Left cardiac atrium (tissue), 4 donors: ENCODE results near the gene PRKAG3. TPM values are rescaled to one million over a fixed set of nuclear protein-coding genes. Genes with fewer than 3 reads are reported as not detected.

ENCODE experiments used
- ATAC-seq, 2 donors: fragments of 200-7000 bp; cut with Tn5 transposase; one replicate each; pipeline ENCODE4 v1.9.1; 2020; ENCODE audit warnings: mild to moderate bottlenecking in 2 of 2, moderate library complexity in 2 of 2
- DNase-seq: peaks from one replicate; pipeline ENCODE4 v3.0.0-alpha.2; 2020
- intact Hi-C, 2 donors: fragments of 100-400 bp; cut with DNase I; formaldehyde crosslinking; loops; one replicate each; pipeline versions ENCODE4 v1.14.1 to v1.15.1; 2022 to 2023
- total RNA-seq, 2 donors: library from RNA; stranded (reverse); fragmentation: NEBNext Ultra II Directional; extraction: Animal tissue kit (Norgen Biotek cat#: 25700); gene quantifications; one replicate each; pipeline ENCODE4 v1.2.1, GENCODE V29; 2021
- donor health status: DM: no; HTN: yes; CAD: no.
- donor health status: DM: no; HTN: yes; CAD: no; lungs with severe emphysema.
- donor health status: DM: yes; HTN: yes; CAD: no.
- donor health status: Dilated cardiomyopathy.

Gene PRKAG3
- total RNA-seq, 2 donors from 2014 or later: 0.10 to 0.18 TPM

- intact Hi-C loops: no loop called here
- no peak for DNase-seq
Measured at GRCh38 chr2:218822622-218823021, 9.0 kb downstream of the PRKAG3 start.

GRCh38 chr2:218821605-218822211, 9.9 kb downstream of the PRKAG3 start:
- intact Hi-C loops: no loop called here
- no peak for ATAC-seq
- DNase-seq: no peak

More at GRCh38 chr2:218822622-218823021, 9.0 kb downstream of the PRKAG3 start:
- ATAC-seq: no peak

- intact Hi-C loops: no loop called here
- ATAC-seq (no peak), DNase-seq (no peak)
Measured at GRCh38 chr2:218820746-218821369, 10.7 kb downstream of the PRKAG3 start.

DNA sequence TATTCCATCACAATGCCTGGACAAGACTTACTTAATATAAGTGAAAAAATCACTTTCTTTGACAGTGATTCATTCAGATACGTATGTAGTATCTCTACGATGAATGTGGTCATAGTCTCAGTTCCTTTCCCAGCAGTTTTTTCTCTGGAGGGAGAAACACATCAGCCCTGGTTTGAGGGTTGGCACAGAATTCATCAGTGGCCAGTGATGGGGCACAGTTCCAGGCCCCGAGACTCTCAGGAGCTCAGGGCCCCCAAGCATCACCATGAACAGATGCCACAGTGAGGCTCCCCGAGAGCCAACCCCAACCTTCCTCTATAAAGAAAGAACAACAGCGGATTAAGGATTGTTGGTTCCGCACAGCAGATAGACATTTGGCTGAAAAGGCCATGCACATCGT, 12.5 kb downstream of the PRKAG3 start:
- DNase-seq (no peak), ATAC-seq (no peak)
- intact Hi-C loops: no loop called here

DNA sequence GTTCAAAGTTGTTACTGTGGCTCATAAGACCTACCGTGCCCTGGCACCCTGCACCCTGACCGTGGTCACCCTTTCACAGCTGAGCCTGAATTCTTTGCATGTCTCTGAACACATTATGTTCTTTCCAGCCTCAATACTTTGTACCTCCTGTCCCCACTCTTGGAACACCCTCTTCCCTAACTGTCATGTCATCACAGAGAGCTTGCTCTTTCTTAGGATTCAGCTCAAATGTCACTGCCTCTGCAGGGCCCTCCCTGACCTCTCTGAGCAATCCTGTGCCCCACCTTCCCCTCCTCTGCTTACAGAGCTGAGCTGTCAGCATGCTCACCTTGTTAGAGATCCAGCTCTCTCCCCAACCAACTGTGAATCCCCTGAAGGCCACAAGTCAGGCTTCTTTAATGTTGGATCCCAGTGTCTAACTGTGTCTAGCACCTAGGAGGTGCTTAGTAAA, 15.0 kb downstream of the PRKAG3 start:
- intact Hi-C loops: no loop called here
- ATAC-seq (no peak), DNase-seq (no peak)

DNA sequence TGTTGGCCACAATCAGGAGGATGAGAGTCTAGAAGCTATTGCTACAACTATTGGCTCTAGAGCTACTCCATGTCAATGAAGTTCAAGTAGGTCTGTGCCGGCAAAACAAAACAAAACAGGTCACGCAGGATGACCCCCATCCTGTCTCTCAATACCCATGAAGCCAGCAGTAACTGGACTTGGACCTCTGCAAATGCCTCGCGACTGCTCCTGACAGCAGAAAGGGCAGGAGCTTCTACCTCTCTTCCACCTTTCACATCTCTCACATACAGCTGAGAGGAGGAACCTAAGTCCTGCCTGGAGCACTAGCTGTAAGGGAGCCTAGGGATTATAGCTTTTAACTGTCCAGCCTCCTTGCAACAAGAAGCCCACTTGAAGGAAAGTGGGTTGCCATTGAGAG, 16.0 kb downstream of the PRKAG3 start:
- DNase-seq (no peak), ATAC-seq (no peak)
- intact Hi-C loops: no loop called here

DNA sequence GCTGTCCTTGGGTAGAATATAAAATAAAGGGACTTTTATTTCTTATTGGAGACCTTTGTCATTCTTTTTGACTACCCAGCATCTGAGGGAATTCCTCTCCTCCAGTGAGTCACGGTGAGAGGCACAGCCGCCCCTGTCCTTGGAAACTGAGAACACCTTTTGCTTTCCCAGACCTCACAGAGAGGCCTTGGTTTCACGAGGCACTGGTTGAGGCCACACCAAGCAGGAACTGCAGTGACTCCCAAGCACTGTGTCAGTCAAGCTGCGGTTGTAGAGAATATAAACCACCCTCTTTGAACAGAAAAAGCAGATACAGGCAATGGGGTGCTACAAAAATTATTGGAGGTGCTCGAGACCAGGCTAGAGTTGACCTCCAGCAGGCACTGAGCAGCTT, 16.4 kb downstream of the PRKAG3 start:
- ATAC-seq (no peak), DNase-seq (no peak)
- intact Hi-C loops: no loop called here

DNA sequence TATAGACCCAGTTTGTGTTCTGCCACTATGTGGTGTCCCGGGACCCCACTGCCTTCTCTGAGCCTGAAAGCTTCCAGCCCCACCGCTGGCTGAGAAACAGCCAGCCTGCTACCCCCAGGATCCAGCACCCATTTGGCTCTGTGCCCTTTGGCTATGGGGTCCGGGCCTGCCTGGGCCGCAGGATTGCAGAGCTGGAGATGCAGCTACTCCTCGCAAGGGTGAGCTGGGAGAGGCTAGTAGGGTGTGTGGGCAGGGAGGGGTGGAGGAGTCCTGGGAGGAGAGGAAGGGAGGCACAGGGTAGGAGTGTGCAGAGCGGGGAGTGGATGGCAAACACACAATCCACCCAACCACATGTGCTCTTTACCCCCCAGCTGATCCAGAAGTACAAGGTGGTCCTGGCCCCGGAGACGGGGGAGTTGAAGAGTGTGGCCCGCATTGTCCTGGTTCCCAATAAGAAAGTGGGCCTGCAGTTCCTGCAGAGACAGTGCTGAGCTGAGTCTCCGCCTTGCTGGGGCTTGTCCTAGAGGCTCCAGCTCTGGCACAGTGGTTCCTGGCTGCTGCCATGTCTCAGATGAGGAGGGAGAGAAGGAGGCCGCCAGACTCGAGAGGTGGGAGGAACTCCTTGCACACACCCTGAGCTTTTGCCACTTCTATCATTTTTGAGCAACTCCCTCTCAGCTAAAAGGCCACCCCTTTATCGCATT, 16.9 kb downstream of the PRKAG3 start:
- intact Hi-C loops: no loop called here
- ATAC-seq (peak in 1 of 2 donors; percentile 39), DNase-seq (no peak)

DNA sequence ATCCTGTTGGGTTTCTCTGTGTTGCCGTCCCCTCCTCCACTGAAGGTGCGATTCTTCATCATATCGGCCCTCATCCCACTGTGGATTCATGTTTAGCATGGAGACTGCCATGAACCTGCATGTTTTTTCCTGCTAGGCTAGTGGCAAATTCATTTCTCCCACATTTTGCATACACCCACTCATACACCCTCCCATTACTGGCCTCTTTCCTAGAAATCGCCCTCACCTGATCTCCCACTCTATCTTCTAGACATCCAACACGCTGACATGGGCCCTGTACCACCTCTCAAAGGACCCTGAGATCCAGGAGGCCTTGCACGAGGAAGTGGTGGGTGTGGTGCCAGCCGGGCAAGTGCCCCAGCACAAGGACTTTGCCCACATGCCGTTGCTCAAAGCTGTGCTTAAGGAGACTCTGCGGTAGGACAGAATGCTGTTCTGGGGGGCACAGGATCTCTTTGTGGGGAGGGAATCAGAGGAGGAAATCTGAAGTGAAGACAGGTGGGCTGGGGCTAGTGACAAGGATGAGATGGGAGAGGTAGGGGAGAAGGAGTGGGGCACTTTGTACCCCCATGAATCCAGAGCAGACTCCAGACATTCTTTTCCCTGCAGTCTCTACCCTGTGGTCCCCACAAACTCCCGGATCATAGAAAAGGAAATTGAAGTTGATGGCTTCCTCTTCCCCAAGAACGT, 17.7 kb downstream of the PRKAG3 start:
- ATAC-seq (no peak), DNase-seq (no peak)
- intact Hi-C loops: no loop called here

- intact Hi-C loops: no loop called here
- ATAC-seq: no peak
- no peak for DNase-seq
Measured at GRCh38 chr2:218812861-218813260, 18.7 kb downstream of the PRKAG3 start.

DNA sequence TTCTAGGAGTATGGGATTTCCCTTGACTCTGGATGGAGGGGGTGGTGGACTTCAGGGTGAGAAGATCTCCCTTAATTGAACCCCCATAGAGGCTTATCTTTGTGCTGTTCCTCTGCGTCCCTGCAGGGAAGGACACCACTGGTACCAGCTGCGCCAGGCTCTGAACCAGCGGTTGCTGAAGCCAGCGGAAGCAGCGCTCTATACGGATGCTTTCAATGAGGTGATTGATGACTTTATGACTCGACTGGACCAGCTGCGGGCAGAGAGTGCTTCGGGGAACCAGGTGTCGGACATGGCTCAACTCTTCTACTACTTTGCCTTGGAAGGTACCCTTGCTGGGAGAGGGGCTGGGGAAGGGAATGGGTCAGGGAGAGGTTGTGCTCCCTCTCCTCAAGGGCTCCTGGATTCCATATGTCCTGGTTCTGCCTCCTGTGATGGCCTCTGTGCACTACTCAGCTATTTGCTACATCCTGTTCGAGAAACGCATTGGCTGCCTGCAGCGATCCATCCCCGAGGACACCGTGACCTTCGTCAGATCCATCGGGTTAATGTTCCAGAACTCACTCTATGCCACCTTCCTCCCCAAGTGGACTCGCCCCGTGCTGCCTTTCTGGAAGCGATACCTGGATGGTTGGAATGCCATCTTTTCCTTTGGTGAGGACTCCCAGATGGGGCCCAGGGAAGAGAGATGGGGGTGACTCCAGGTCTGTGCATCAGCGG, 19.3 kb downstream of the PRKAG3 start:
- ATAC-seq: no peak
- DNase-seq: no peak
- intact Hi-C loops: no loop called here

DNA sequence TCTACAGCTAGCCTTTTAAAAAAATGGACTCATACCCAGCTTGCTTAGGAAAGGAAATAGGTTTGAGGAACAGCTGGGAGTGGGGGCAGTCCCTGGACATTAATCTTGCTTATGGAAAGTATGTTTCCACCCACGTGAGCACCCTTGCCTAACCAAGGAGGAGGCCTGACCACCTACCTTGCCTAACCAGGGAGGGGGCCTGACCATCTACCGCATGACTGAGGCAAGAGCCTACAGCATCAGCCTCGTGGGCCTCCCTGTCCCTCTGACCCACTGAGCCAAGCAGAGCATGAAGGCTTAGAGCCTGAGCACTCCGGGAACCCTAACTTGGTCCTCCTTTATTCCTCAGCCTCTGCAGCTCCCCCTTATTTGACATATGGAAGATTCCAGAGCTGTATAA, 20.2 kb downstream of the PRKAG3 start:
- DNase-seq (no peak), ATAC-seq (no peak)
- intact Hi-C loops: no loop called here

DNA sequence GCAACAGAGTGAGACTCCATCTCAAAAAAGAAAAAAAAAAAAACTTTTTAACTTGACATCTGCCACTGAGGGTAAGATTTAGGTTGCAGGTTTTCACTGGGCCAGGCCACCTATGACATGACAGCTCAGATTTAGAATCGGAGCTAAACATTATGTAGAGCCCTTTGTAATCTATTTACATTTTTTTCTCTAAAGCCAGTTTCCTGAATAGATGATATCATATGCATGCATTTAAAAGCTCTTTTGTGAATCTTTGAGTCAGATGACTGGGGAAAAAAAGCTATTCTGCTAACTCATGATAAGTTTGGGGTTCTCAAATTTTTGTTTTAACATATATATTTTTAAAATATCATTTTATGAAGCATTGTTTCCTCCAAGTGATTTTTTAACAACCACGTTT, 21.3 kb downstream of the PRKAG3 start:
- intact Hi-C loops: no loop called here
- ATAC-seq (no peak), DNase-seq (no peak)

GRCh38 chr2:218809515-218809914, 22.1 kb downstream of the PRKAG3 start:
- intact Hi-C loops: no loop called here
- ATAC-seq (no peak), DNase-seq (no peak)

DNA sequence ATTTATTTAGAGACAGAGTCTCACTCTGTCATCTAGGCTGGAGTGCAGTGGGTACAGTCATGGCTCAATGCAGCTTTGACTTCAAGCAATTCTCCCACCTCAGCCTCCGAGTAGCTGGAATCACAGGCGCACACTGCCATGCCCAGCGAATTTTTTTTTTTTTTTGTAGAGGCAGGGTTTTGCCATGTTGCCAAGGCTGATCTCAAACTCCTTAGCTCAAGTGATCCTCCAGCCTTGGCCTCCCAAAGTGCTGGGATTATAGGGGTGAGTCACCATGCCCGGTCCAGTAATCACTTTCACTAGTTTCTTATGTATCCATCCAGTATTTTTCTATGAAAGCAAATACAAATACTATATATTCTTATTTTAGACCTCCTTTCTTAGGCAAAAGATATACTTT, 24.0 kb downstream of the PRKAG3 start:
- DNase-seq: no peak
- ATAC-seq: no peak
- intact Hi-C loops: no loop called here

GRCh38 chr2:218806346-218806978, 25.1 kb downstream of the PRKAG3 start:
- intact Hi-C loops: no loop called here
- DNase-seq: peak; percentile 72

GRCh38 chr2:218805627-218806026, 26.0 kb downstream of the PRKAG3 start:
- ATAC-seq (peak; percentile 49 to 69), DNase-seq (no peak)
- intact Hi-C loops: no loop called here

More at GRCh38 chr2:218806346-218806978, 25.1 kb downstream of the PRKAG3 start:
- ATAC-seq: peak; percentile 97 to 99

- ATAC-seq (no peak), DNase-seq (no peak)
- intact Hi-C loops: no loop called here
Measured at GRCh38 chr2:218804817-218805216, 26.8 kb downstream of the PRKAG3 start.

DNA sequence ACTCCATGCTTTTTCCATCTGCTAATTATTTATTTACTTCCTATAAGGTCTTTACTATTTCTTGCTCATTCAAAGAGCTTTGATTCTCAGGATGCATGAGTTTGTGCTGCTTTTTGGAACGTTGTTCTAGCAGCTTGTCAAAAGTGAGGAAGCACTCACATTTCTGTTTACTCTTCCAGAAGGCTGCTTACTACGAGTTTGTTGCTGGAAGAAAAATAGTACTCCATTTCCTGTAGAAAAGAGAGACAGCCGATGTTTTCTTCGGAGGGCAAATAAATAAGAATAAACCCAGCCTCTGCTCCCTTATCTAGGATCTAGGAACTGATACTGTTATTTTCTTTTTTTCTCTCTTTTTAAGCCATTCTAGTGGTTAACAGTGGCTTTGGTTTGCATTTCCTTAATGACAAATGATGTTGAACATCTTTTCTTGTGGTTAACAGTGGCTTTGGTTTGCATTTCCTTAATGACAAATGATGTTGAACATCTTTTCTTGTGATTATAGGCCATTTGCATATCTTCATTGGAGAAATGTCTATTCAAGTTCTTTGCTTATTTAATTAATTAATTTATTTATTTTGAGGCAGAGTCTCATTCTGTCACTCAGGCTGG, 29.1 kb downstream of the PRKAG3 start:
- ATAC-seq (no peak), DNase-seq (no peak)
- intact Hi-C loops: no loop called here
